GM10266 (cell line): ENCODE results near the gene BMP5.

Experiments used
- DNase-seq: peaks from one replicate; pipeline ENCODE4 v3.0.0; 2012; ENCODE audit errors: extremely low spot score
- CTCF ChIP-seq: IDR thresholded peaks from 2 replicates; pipeline ENCODE4 v1.5.1; 2012; ENCODE audit warnings: mild to moderate bottlenecking, low read depth; ENCODE audit not compliant: control insufficient read depth, insufficient read depth; ENCODE audit errors: missing control alignments

Gene BMP5

GRCh38 chr6:55726144-55726543 is 149.2 kb downstream of the BMP5 start:
- TF ChIP-seq CTCF, result no peak

GRCh38 chr6:55714831-55715230 is 160.6 kb downstream of the BMP5 start:
- no peak for DNase-seq
- TF ChIP-seq CTCF, result no peak

More at GRCh38 chr6:55726144-55726543, 149.2 kb downstream of the BMP5 start:
- DNase-seq, result no peak

- DNase-seq, result no peak
- no peak for TF ChIP-seq CTCF
Measured at GRCh38 chr6:55713436-55713835, 162.0 kb downstream of the BMP5 start.

- no peak for TF ChIP-seq CTCF
- no peak for DNase-seq
Measured at GRCh38 chr6:55708711-55709110, 166.7 kb downstream of the BMP5 start.

- no peak for TF ChIP-seq CTCF
- DNase-seq, result no peak
Measured at GRCh38 chr6:55705451-55706440, 169.6 kb downstream of the BMP5 start.

GRCh38 chr6:55704421-55704820 is 171.0 kb downstream of the BMP5 start:
- TF ChIP-seq CTCF, result no peak
- DNase-seq, result no peak
